ENCODE results near the gene PDE11A.

GRCh38 chr2:177808984-177809809 lies 263.4 kb downstream of the PDE11A start:
- TF ChIP-seq CTCF (IDR thresholded peaks at IDR 0.05; ENCODE audit: insufficient read depth, low read length, poor library complexity, severe bottlenecking) (no peak), EZH2phosphoT487 (conservative IDR thresholded peaks at IDR 0.05; ENCODE audit: low read length) (no peak)

All from SU-DHL-6 (cell line).